Measurements from ENCODE around the gene DCUN1D5. TPM values are rescaled to one million over a fixed set of nuclear protein-coding genes. Genes with fewer than 3 reads are reported as not detected.

DCUN1D5 gene
- total and polyA plus RNA-seq, 9 of the 15 experiments (the other 6 are each of a cell fraction or from before 2014, with no cell fraction given), result 38.4 to 242 (median 115) TPM

DNA sequence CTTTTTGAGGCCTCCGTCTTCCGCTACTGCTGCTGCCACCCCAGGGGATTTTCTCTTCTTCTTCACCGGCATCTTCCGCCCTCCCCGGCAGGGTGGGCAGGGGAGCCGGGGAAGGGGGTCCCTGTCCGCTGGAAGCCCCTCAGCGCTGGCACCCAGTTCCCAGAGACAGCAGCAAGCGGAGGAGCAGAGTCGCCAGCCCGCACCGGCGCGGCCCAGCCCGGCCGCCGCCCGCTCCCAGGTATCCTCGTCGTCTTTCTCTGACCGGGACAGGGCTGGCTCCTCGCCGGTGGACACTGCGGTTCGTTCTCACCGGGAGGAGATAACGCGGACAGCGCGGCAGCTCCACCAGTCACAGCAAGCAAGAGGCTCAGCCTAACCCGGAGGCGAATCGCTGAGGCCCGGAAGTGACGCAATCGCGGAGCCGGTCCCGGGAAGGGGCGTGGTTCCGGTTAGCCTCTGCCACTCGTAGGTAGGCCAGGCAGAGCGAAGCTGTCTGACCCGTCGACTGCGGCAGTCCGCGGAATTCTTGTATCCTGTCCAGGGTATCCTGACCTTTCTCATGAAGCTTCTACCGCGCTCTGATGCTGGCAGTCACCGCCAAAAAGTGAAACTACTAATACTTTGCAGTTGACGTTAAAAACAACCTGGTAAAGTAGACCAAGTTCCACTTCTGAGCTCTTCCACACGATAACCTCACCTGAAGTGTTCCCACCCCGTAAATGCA, at the start of gene DCUN1D5 (continued):
- TF ChIP-seq, protein P1, sequence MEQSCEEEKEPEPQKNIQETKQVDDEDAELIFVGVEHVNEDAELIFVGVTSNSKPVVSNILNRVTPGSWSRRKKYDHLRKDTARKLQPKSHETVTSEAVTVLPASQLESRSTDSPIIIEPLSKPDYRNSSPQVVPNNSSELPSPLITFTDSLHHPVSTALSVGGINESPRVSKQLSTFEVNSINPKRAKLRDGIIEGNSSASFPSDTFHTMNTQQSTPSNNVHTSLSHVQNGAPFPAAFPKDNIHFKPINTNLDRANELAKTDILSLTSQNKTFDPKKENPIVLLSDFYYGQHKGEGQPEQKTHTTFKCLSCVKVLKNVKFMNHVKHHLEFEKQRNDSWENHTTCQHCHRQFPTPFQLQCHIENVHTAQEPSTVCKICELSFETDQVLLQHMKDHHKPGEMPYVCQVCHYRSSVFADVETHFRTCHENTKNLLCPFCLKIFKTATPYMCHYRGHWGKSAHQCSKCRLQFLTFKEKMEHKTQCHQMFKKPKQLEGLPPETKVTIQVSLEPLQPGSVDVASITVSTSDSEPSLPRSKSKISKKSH (CRISPR knock-in tag; IDR thresholded peaks at IDR 0.05), result no peak
- no peak for TF ChIP-seq ZNF408 (CRISPR knock-in tag; IDR thresholded peaks at IDR 0.05; ENCODE audit: low read depth)
- peak; percentile 95 for TF ChIP-seq KDM5B (IDR thresholded peaks at IDR 0.05; ENCODE audit: insufficient replicate concordance, low read depth, low read length)
- TF ChIP-seq ILF3 (IDR thresholded peaks at IDR 0.05; ENCODE audit: borderline replicate concordance), result no peak
- TF ChIP-seq HDAC1 (IDR thresholded peaks at IDR 0.05), result peak in 1 of 2 experiments; percentile 42; a peak in 2 of 4 replicates
- 0 out of 2 replicates have a peak, but pooled peaks have one; percentile 19 for TF ChIP-seq SMARCA4 (IDR thresholded peaks at IDR 0.05)
- TF ChIP-seq, protein P2, sequence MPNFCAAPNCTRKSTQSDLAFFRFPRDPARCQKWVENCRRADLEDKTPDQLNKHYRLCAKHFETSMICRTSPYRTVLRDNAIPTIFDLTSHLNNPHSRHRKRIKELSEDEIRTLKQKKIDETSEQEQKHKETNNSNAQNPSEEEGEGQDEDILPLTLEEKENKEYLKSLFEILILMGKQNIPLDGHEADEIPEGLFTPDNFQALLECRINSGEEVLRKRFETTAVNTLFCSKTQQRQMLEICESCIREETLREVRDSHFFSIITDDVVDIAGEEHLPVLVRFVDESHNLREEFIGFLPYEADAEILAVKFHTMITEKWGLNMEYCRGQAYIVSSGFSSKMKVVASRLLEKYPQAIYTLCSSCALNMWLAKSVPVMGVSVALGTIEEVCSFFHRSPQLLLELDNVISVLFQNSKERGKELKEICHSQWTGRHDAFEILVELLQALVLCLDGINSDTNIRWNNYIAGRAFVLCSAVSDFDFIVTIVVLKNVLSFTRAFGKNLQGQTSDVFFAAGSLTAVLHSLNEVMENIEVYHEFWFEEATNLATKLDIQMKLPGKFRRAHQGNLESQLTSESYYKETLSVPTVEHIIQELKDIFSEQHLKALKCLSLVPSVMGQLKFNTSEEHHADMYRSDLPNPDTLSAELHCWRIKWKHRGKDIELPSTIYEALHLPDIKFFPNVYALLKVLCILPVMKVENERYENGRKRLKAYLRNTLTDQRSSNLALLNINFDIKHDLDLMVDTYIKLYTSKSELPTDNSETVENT (CRISPR knock-in tag; IDR thresholded peaks at IDR 0.05), result peak; percentile 72; the same call in 1 of the 2 replicates
- TF ChIP-seq ZNF76 (CRISPR knock-in tag; IDR thresholded peaks at IDR 0.05; ENCODE audit: borderline replicate concordance), result 0 out of 2 replicates have a peak, but pooled peaks have one; percentile 15
- TF ChIP-seq TRIM24 (IDR thresholded peaks at IDR 0.05), result peak; percentile 10 to 63; a peak in 2 of 4 replicates
- no peak for TF ChIP-seq ZNF253 (CRISPR knock-in tag; conservative IDR thresholded peaks at IDR 0.05)
- TF ChIP-seq CREB1 (IDR thresholded peaks at IDR 0.05), result peak; percentile 85
- peak; percentile 93 for TF ChIP-seq CREB1 (CRISPR knock-in tag; IDR thresholded peaks at IDR 0.05)
- TF ChIP-seq YY1 (IDR thresholded peaks at IDR 0.05; ENCODE audit: borderline replicate concordance in 1 of 3, control insufficient read depth in 1 of 3, extremely low read depth in 1 of 3, insufficient read depth in 3 of 3, insufficient read length in 1 of 3, insufficient replicate concordance in 2 of 3, low read depth in 1 of 3, low read length in 2 of 3), result peak in 2 of 3 experiments; percentile 17 to 66
- TF ChIP-seq FOXJ2 (tag; IDR thresholded peaks at IDR 0.05), result no peak
- 0 out of 2 replicates have a peak, but pooled peaks have one; percentile 58 for TF ChIP-seq DIDO1 (tag; IDR thresholded peaks at IDR 0.05; ENCODE audit: low read depth)
- TF ChIP-seq PTRF (tag; IDR thresholded peaks at IDR 0.05), result no peak
- TF ChIP-seq BRCA1 (IDR thresholded peaks at IDR 0.05), result no peak
- TF ChIP-seq BRCA1 (CRISPR knock-in tag; IDR thresholded peaks at IDR 0.05), result no peak
- peak; percentile 41 to 52; a peak in 3 of 4 replicates for TF ChIP-seq MAZ (CRISPR knock-in tag; conservative IDR thresholded peaks at IDR 0.05 in 1 of 2, IDR thresholded peaks at IDR 0.05 in 1 of 2)
- TF ChIP-seq SRF (CRISPR knock-in tag; IDR thresholded peaks at IDR 0.05), result peak in 1 of 2 experiments; percentile 88; a peak in 2 of 4 replicates
- no peak for TF ChIP-seq TGIF2 (CRISPR knock-in tag; IDR thresholded peaks at IDR 0.05)
- TF ChIP-seq PHF8 (IDR thresholded peaks at IDR 0.05; ENCODE audit: borderline replicate concordance, low read length), result peak; percentile 94
- TF ChIP-seq PTBP1 (IDR thresholded peaks at IDR 0.05; ENCODE audit: low read depth, low read length), result no peak
- TF ChIP-seq KDM1A (IDR thresholded peaks at IDR 0.05), result no peak
